Transverse colon (tissue), 4 donors: Measurements from ENCODE around the gene OR51F1. TPM values are rescaled to one million over a fixed set of nuclear protein-coding genes. Genes with fewer than 3 reads are reported as not detected.

ENCODE experiments used
- DNase-seq: peaks from one replicate; pipeline ENCODE4 v3.0.0-alpha.2; 2019
- H3K27ac ChIP-seq, 4 donors: fragments of 200-600 bp; sonication (generic); 2 replicates each; pipeline ENCODE4 v1.5.1; 2016 to 2018; ENCODE audit warnings: inconsistent platforms in 4 of 4
- H3K27me3 ChIP-seq: fragments of 200-600 bp; sonication (generic); 2 replicates; pipeline ENCODE4 v1.5.1; 2017; ENCODE audit warnings: inconsistent platforms
- H3K36me3 ChIP-seq, 4 donors: fragments of 200-600 bp; sonication (generic); 2 replicates each; pipeline ENCODE4 v1.5.1; 2017 to 2019; ENCODE audit warnings: inconsistent platforms in 4 of 4
- H3K4me1 ChIP-seq, 4 donors: fragments of 200-600 bp; sonication (generic); 2 replicates each; pipeline ENCODE4 v1.5.1; 2017 to 2020; ENCODE audit warnings: inconsistent platforms in 4 of 4
- H3K4me3 ChIP-seq, 4 donors: fragments of 200-600 bp; sonication (generic); 1 replicate in 1 of 4; 2 replicates in 3 of 4; pipeline versions ENCODE4 v1.5.1 to v1.6.1; 2017 to 2019; ENCODE audit warnings: inconsistent platforms in 4 of 4
- H3K9me3 ChIP-seq, 2 donors: fragments of 200-600 bp; sonication (generic); 2 replicates each; pipeline ENCODE4 v1.5.1; 2017 to 2019; ENCODE audit warnings: inconsistent platforms in 2 of 2
- EP300 ChIP-seq: sonication (generic); formaldehyde crosslinking; IDR thresholded peaks from one replicate; pipeline ENCODE4 v1.6.1; 2017; ENCODE audit warnings: antibody characterized with exemption, low read depth
- POLR2A ChIP-seq: fragments of 450-650 bp; IDR thresholded peaks from one replicate; pipeline ENCODE4 v1.6.1; 2016; ENCODE audit warnings: antibody characterized with exemption, mild to moderate bottlenecking, moderate library complexity
- POLR2AphosphoS5 ChIP-seq, 3 donors: sonication (generic); formaldehyde crosslinking; IDR thresholded peaks; one replicate each; pipeline ENCODE4 v1.6.1; 2016; ENCODE audit warnings: antibody characterized with exemption in 3 of 3
- WGBS, 2 donors: methylation state at CpG; one replicate each; pipeline ENCODE4 v1.1.5; 2018; ENCODE audit warnings: low coverage in 1 of 2; 5-methylcytosine and 5-hydroxymethylcytosine counted together
- in situ Hi-C, 4 donors: fragments of 200-750 bp; cut with MboI; loops; one replicate each; pipeline versions ENCODE4 v1.15.0 to v1.15.1; 2017; ENCODE audit warnings: low sequenced_read_pairs in 3 of 4, low pct_ligation_motif_present in 1 of 4, low pct_unique_long_range_greater_than_20kb in 1 of 4
- intact Hi-C: fragments of 100-400 bp; cut with DNase I; formaldehyde crosslinking; loops from one replicate; pipeline ENCODE4 v1.15.1; 2023; ENCODE audit warnings: low total_unique reads
- total RNA-seq, 4 donors: library from RNA; depleted of rRNA; stranded (reverse); fragments of >200 nt; gene quantifications; one replicate each; pipeline ENCODE4 v1.1.0, GENCODE V29; 2016
- TF ChIP-seq, protein P1 (sequence below), 5 experiments: fragments of 200-600 bp in 3 of 5; fragments of 450-650 bp in 2 of 5; sonication (generic) in 3 of 5; IDR thresholded peaks; 1 replicate in 2 of 5; 2 replicates in 3 of 5; pipeline ENCODE4 v1.5.1; 2016 to 2017; ENCODE audit warnings: antibody characterized with exemption in 5 of 5, inconsistent platforms in 3 of 5, mild to moderate bottlenecking in 2 of 5, moderate library complexity in 1 of 5

The OR51F1 gene
- total RNA-seq, 4 donors from 2014 or later: not detected

DNA sequence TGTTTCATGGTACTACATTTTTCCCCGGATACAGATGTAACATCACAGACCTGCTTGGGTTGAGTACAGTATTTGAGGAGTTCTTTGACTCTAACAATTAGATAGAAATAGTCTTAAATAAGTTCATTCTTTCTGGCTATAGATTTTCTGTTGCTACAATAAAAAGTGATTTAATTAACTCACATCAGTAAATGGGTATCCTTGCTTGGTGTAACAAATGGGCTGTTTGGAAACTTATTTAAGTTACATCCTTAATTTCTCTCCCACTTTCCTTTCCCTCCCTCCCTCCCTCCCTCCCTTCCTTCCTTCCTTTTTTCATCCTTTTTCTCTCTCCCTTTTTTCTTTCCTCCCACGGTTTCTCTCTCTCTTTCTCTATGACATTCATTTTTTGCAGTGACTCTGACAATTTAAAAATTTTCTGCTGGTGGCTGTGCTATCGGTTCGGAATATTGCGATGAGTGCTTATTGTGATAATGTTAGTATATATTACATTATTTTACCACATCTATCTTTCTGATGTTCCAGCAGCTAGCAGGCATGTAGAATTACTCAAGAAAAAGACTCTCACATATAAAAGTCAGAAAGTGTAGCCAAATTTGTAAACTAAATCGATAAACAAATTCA lies 3.2 kb downstream of the OR51F1 start:
- no peak for DNase-seq
- H3K4me1 ChIP-seq: no peaks in the 10 kb centered on the region
- H3K36me3 ChIP-seq: no peaks in the 10 kb centered on the region
- H3K4me3 ChIP-seq: no peak overlapping the region
- TF ChIP-seq, protein P1, sequence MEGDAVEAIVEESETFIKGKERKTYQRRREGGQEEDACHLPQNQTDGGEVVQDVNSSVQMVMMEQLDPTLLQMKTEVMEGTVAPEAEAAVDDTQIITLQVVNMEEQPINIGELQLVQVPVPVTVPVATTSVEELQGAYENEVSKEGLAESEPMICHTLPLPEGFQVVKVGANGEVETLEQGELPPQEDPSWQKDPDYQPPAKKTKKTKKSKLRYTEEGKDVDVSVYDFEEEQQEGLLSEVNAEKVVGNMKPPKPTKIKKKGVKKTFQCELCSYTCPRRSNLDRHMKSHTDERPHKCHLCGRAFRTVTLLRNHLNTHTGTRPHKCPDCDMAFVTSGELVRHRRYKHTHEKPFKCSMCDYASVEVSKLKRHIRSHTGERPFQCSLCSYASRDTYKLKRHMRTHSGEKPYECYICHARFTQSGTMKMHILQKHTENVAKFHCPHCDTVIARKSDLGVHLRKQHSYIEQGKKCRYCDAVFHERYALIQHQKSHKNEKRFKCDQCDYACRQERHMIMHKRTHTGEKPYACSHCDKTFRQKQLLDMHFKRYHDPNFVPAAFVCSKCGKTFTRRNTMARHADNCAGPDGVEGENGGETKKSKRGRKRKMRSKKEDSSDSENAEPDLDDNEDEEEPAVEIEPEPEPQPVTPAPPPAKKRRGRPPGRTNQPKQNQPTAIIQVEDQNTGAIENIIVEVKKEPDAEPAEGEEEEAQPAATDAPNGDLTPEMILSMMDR (IDR thresholded peaks at IDR 0.05): no peak
- no peak for TF ChIP-seq POLR2A
- no peak for TF ChIP-seq POLR2AphosphoS5 (IDR thresholded peaks at IDR 0.05)
- no peak for TF ChIP-seq EP300
- in situ Hi-C loops (no loop called here), intact Hi-C loops (no loop called here)
- WGBS, 2 donors: 81 to 84% methylated on average over 6 of the region's 6 CpGs
- H3K27me3 ChIP-seq: no peaks in the 10 kb centered on the region
- no peak overlapping the region for H3K27ac ChIP-seq
- H3K9me3 ChIP-seq: no peaks in the 10 kb centered on the region

DNA sequence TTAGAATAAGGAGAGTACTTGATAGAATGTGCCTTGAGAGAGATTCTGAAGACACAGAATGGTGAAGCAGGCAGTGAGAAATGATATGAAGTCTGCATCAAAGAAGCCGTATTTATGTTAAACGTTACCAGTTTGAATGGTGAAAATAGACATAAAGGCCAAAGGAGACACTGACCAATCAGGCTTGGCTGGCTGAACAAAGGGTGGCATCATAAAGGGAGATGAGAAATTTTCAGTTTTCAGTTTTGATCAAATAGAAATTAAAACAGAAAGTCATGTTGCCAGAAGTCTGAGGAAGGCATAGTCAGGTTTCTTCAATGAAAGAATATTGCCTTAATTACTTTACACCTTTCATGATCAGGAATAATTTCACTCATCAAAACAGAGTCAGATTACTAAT lies 6.6 kb downstream of the OR51F1 start:
- intact Hi-C loops (no loop called here), in situ Hi-C loops (no loop called here)
- H3K27me3 ChIP-seq: no peaks in the 10 kb centered on the region
- H3K4me1 ChIP-seq: no peaks in the 10 kb centered on the region
- no peaks in the 10 kb centered on the region for H3K9me3 ChIP-seq
- no peak overlapping the region for H3K4me3 ChIP-seq
- TF ChIP-seq POLR2A (no peak), POLR2AphosphoS5 (IDR thresholded peaks at IDR 0.05) (no peak), EP300 (no peak)
- WGBS, 2 donors: 63 to 73% methylated on average over 2 of the region's 2 CpGs
- no peak overlapping the region for H3K27ac ChIP-seq
- H3K36me3 ChIP-seq: no peaks in the 10 kb centered on the region
- no peak for DNase-seq

DNA sequence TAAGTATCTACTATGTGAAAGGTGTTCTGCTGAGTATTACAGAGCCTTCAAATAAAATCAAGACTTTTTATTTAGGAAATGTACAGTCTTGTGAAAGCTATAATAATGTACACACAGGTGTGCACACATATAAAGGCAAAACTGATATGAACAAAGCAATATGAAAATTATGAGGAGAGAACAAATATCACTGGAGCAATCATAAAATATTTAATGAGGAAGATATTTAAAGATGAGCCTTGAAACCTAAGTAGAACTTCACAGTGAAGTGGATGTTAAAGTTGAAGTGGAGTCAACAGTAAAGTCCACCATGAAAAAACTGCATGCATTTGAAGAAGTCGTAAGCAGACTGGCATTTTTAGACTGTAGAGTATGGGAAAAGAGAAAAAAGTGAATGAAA lies 18.5 kb downstream of the OR51F1 start:
- Histone ChIP-seq H3K4me3 (no peak overlapping the region), H3K4me1 (no peaks in the 10 kb centered on the region), H3K36me3 (no peaks in the 10 kb centered on the region), H3K9me3 (no peaks in the 10 kb centered on the region), H3K27ac (no peak overlapping the region), H3K27me3 (no peaks in the 10 kb centered on the region)
- 71 to 86% methylated on average over 1 of the region's 1 CpG for WGBS, 2 donors
- intact Hi-C loops: loop anchor here (5.0 kb wide), 1 partner anchor 951 kb away; no protein-coding TSS in a partner anchor
- no peak for DNase-seq
- TF ChIP-seq, protein P1 (IDR thresholded peaks at IDR 0.05): no peak
- TF ChIP-seq POLR2A (no peak), EP300 (no peak), POLR2AphosphoS5 (IDR thresholded peaks at IDR 0.05) (no peak)
- in situ Hi-C loops: no loop called here

DNA sequence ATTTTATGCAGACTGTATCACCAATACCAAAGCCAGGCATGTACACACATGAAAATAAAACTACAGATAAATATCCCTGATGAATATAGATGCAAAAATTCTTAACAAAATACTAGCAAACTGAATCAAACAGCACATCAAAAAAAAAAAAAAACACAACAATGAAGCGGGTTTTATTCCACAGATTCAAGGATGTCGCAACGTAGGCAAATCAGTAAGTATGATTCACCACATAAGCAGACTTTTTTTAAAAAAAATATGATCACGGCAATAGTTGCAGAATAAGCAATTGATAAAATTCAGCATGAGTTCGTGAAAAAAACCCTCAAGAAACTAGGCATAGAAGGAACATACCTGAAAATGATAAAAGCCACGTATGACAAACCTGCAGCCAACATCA lies 21.3 kb downstream of the OR51F1 start:
- intact Hi-C loops (no loop called here), in situ Hi-C loops (no loop called here)
- Histone ChIP-seq H3K9me3 (no peaks in the 10 kb centered on the region), H3K27me3 (no peaks in the 10 kb centered on the region), H3K4me1 (no peaks in the 10 kb centered on the region), H3K36me3 (no peaks in the 10 kb centered on the region), H3K4me3 (no peak overlapping the region), H3K27ac (no peak overlapping the region)
- 80 to 89% methylated on average over 6 of the region's 6 CpGs for WGBS, 2 donors
- TF ChIP-seq, protein P1 (IDR thresholded peaks at IDR 0.05): no peak
- no peak for TF ChIP-seq EP300
- TF ChIP-seq POLR2A: no peak
- DNase-seq: no peak

DNA sequence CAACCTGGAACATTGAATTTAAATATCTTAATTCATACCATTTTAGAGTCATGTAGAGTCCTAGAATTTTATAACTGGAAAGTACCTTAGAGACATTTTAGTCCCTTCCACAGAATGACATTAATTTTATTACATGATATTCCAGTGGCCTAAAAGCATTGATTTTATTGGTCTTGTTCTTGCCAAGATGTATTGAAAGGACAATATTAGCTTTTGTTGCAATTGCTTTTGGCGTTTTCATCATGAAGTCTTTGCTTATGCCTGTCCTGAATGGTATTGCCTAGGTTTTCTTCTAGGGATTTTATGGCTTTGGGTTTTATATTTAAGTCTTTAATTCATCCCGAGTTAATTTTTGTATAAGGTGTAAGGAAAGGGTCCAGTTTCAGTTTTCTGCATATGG lies 29.0 kb downstream of the OR51F1 start:
- 36 to 53% methylated on average over 2 of the region's 2 CpGs for WGBS, 2 donors
- TF ChIP-seq POLR2AphosphoS5 (IDR thresholded peaks at IDR 0.05) (no peak), EP300 (no peak), POLR2A (no peak)
- TF ChIP-seq, protein P1 (IDR thresholded peaks at IDR 0.05): no peak

More for the DNA sequence above, 29.0 kb downstream of the OR51F1 start:
- no peaks in the 10 kb centered on the region for H3K4me1 ChIP-seq
- DNase-seq: no peak
- intact Hi-C loops (no loop called here), in situ Hi-C loops (no loop called here)
- H3K9me3 ChIP-seq: no peaks in the 10 kb centered on the region
- no peaks in the 10 kb centered on the region for H3K27me3 ChIP-seq
- no peaks in the 10 kb centered on the region for H3K36me3 ChIP-seq
- H3K4me3 ChIP-seq: no peak overlapping the region
- H3K27ac ChIP-seq: no peak overlapping the region
